GM12801 (cell line): Measurements from ENCODE around the gene ZNF341.

Experiments used
- TF ChIP-seq, protein P1 (sequence below): IDR thresholded peaks from one replicate; pipeline ENCODE4 v1.5.1; 2011; ENCODE audit warnings: control low read depth; ENCODE audit not compliant: insufficient read length; ENCODE audit errors: extremely low read depth

The ZNF341 gene

DNA sequence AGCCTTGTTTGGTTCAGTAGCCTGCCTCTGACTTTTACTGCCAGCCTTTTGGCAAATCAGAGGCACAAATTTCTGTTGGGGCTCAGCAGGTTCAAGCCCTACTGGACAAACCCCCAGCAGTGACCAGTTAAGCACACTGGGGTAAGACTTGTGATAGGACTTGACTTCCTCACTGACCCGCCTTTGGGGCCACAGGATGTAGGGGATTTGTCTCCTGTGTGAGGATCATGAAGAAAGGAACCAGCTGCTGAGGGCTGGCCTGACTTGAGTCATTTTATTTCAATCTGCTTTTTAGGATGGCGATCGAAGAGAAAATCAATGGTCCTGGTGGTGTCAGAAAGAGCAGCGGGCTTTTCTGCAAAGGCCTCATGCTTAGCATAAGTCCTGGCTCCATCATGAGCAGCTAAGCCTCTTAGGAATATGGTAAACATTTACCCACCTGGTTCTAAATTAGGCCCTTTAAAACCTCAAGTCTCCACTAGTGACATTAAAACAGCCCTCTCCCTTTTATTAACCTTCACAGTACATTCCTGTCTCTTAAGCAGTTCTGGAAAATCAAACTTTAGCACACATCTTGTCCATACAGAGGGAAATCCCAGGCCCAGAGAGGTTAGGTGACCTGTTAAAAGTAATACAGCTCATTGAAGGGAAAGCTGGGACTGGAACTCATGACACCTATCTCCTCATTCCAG is 96.0 kb downstream of the ZNF341 start:
- TF ChIP-seq, protein P1, sequence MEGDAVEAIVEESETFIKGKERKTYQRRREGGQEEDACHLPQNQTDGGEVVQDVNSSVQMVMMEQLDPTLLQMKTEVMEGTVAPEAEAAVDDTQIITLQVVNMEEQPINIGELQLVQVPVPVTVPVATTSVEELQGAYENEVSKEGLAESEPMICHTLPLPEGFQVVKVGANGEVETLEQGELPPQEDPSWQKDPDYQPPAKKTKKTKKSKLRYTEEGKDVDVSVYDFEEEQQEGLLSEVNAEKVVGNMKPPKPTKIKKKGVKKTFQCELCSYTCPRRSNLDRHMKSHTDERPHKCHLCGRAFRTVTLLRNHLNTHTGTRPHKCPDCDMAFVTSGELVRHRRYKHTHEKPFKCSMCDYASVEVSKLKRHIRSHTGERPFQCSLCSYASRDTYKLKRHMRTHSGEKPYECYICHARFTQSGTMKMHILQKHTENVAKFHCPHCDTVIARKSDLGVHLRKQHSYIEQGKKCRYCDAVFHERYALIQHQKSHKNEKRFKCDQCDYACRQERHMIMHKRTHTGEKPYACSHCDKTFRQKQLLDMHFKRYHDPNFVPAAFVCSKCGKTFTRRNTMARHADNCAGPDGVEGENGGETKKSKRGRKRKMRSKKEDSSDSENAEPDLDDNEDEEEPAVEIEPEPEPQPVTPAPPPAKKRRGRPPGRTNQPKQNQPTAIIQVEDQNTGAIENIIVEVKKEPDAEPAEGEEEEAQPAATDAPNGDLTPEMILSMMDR, result no peak

DNA sequence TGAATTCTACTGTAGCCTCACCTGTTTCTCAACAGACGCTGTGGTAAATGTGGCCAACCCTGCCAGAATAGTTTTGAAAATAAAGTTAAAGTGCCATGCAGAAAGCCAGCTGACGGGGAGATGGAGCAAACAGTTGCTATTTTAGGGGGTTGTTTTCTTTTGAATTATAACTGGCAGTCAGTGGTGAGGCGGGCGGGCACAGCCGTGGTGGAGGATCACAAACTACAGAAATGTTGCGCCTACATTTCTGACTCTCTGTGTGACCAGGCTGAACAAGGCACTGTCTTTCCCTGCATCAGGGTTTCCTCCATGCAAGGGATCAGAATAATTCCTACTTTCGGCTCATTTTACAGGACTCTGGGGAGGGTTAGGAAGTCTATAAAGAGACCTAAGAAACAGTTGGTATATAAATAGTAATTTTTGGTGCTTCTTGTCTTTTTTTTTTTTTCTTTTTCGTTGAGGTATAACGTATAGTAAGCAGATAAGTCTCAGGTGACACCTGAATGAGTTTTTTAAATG is 96.6 kb downstream of the ZNF341 start:
- TF ChIP-seq, protein P1, result no peak

- TF ChIP-seq, protein P1, result no peak
Observed at GRCh38 chr20:33828967-33829560, 97.3 kb downstream of the ZNF341 start.

DNA sequence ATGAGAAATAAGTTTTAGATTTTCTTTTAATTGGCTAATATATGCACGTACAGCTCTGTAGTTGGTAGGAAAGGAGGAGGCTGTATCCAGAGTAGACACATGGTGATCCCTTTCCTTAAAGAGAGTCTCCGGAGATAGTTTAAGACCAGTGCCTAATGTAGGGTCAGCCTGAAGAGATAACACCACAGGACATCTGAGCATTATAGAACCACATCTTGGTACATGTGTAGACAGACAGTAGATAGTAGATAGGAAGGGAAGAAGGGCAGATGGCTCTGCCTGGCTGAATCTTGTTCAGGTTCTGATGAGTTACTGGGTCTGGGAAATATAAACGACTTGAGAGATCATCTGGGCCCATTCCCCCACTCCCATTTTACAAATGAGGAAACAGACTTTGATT is 97.8 kb downstream of the ZNF341 start:
- TF ChIP-seq, protein P1, result no peak

DNA sequence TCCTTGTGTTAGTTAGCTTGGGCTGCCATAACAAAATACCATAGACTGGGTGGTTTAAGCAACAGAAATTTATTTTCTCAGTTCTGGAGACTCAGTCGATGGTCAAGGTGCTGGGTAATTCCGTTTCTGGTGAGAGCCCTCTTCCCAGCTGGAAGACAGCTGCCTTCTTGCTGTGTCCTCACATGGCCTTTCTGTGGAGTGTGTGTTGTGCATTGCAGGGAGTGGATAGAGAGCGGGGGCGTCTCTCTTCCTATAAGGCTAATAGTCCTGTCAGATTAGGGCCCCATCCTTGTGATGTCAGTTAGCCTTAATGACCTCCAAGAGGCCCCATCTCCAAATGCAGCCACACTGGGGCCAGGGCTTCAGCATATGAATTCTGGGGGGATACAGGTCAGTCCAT is 98.6 kb downstream of the ZNF341 start:
- TF ChIP-seq, protein P1, result no peak

- TF ChIP-seq, protein P1, result no peak
Observed at GRCh38 chr20:33832103-33832804, 100.5 kb downstream of the ZNF341 start.

GRCh38 chr20:33833333-33833732 is 101.5 kb downstream of the ZNF341 start:
- TF ChIP-seq, protein P1, result no peak
